Superior temporal gyrus (tissue), 1 donor: ENCODE results near the gene CTIF.

ENCODE experiments used
- DNase-seq: peaks from one replicate; pipeline ENCODE4 v3.0.0-alpha.2; 2016; ENCODE audit errors: extremely low spot score

Gene CTIF

DNA sequence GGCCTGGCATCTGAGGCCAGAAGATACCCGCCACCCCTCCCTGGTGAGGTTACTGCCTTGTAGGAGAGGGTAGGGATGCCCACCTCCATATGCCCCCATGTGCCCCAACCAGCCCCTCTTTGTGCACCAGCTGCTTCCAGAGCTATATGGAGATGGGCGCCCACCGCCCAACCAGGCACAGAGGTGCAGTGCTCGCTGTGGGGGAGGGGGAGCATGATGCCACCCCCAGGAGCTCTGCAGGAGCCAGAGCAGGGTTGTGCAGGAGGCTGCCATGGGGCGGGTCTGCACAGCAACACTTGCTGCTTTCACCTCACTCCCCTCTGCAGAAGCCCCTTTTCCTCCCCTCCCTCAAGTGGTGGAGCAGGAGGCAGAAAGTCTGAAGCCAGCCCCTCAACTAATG is 237.3 kb downstream of the CTIF start:
- DNase-seq: no peak

- DNase-seq: no peak
Observed at GRCh38 chr18:48776641-48777025, 237.8 kb downstream of the CTIF start.

DNA sequence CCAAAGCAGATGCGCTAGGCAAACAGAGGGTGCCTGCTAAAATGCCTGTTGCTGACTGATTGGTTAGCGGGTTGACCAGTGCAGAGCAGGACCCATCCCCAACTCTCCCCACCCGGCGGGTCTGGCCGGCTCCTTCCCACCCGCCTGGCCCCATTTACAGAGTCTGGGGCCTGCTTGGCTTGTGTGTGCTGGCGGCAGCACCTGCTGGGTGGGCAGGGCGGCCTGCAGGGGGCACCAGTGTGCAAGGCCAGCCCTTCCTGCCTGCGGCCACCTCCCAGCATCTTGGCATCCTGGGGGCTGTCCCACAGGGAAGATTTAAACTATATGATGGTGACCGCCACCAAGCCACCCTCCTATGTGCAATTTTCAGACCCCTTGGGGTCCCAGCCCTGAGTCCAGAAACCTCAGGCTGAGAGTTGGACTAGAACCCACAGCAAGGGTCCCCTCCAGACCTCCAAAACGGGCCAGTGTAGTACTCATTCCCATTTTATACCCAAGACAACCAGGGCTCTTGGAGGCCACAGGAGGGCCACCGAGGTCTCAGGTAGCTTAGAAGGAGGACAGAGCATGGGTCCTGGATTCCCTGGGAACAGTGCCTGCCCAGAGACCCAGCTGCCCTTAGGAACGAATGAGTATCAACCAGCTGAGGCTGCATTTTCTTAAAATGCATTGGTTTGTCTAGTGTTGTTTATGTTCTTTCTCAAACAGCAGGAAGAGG is 238.4 kb downstream of the CTIF start:
- peak; percentile 70 for DNase-seq

- DNase-seq: no peak
Observed at GRCh38 chr18:48777744-48778116, 238.9 kb downstream of the CTIF start.

DNA sequence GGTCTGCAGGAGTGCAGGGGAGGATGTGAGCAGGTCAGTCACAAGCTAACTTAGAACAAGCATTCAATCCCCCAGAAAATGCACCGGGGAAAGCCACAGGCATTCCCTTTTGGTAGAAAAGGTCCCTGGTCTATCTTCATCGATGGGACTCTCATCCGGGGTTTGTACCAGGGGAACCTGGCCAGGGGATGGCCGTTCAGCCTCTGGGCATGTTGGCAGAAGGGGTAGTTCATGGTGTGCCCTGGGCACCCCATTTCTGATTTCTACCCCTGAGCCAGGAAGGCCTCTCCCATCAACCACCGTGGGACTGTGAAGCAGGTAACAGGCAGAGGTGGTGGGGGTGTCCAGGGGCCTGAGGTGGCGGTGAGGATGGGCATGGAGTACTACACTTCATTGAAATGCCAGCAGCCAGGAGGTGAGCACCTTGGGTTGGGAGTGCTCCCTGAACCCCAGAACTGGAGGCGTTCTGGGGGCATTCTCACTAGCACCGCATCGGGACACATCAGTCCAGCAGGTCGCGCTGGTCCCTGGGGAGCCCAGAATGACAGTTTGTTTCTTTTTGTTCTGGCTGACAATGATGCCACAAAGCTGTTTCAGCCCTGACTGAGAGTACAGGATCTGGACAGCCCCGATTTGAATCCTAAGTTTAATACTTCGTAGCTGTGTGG is 239.6 kb downstream of the CTIF start:
- no peak for DNase-seq

- DNase-seq: no peak
Observed at GRCh38 chr18:48779462-48779861, 240.6 kb downstream of the CTIF start.

- peak; percentile 12 for DNase-seq
Observed at GRCh38 chr18:48780201-48780912, 241.5 kb downstream of the CTIF start.

DNA sequence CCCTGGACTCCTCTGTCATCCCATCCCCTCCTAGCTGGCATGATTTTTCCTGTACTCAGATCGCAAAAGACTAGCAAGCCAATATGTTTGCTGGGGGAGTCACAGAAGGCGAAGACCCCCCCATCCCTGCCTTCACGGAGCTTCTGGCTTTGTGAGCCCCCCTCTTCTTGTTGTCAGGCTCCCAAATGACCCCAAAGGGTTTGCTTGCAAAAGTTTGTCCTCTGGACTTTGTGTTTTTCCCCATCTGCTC is 242.0 kb downstream of the CTIF start:
- no peak for DNase-seq

GRCh38 chr18:48781163-48781987 is 242.5 kb downstream of the CTIF start:
- peak; percentile 74 for DNase-seq

GRCh38 chr18:48781988-48782363 is 243.1 kb downstream of the CTIF start:
- DNase-seq: no peak

DNA sequence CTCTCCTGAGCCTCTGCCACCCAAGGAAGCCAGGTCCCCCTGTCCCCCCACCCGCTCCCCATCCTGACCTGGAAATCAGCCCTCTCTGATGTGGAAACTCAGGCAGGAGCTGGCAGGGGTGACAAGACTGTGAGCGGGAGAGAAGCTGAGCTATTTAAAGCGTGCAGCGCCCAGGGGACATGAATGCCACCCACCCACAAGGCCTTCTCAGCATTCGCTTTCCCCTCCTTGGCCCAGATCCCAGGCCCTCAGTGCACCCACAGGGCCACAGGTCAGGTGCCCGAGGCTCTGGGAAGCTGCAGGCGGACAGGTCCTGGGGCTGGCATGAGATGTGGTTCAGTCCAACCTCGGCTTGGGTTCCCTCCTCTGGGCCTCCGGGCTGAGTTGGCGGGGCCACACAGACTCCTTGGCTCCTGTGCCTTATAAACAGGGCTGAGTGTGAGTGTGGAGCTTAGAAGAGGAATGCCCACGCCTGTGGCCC is 243.6 kb downstream of the CTIF start:
- no peak for DNase-seq

DNA sequence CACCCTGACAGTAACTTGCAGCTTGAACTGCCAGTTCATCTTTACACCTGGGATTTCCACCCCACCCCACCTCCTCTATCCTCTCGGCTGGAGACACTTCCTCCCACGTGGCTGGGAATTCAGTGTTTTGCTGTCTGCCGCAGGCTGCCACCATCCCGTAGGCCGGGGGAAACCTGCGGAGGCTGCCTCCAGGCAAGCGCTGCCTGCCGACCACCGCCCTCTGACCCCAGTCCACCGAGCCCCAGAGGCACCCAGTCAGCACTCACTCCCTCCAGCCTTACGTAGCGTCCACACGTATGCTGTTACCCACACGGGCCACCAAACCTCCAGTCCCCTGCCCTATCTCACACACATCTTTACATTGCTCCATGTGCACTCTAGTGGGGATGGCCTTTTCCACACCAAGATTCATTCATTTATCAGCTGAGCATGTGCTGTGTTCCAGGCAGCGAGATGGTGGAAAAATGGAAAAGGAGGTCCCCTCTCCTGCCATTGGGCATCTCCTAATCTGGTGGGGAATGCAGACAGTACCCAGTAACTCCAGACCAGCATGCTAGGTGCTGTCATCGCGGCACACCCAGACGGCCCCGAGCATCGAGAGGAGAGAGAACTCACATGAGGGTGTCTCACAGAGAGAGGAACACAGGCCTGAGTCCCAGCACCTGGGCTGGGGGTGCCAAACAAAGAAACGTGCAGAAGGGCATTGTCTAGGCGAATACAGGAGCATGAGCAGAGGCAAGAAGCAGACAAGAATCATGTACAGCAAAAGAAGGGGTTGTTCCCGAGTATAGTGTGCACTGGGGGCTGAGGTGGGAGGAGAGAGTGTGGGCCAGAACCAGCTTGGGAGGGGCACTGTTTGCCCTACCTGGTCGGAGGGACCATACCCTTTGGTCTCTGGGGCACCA is 245.0 kb downstream of the CTIF start:
- DNase-seq: no peak

DNA sequence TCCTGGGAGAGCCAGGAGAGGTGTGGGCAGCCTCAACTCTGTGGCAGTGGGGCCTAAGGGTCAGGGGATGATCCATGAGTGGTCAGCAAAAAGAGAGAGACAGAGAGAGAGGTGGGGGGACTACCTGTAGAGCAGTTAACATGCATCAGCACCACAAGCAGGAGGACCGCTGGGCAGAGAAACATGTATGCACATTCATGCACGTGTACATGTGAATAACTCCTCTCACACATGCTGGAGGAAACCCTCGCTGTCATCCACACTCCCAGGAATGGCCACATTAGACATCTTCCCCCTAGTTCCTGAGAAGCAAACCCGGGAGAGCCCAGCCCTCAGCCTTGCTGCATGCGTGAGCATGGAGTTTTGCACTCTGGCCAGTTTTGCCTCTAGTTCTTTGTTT is 245.8 kb downstream of the CTIF start:
- DNase-seq: no peak

GRCh38 chr18:48785091-48785614 is 246.3 kb downstream of the CTIF start:
- peak; percentile 45 for DNase-seq

- no peak for DNase-seq
Observed at GRCh38 chr18:48785736-48786454, 247.1 kb downstream of the CTIF start.

DNA sequence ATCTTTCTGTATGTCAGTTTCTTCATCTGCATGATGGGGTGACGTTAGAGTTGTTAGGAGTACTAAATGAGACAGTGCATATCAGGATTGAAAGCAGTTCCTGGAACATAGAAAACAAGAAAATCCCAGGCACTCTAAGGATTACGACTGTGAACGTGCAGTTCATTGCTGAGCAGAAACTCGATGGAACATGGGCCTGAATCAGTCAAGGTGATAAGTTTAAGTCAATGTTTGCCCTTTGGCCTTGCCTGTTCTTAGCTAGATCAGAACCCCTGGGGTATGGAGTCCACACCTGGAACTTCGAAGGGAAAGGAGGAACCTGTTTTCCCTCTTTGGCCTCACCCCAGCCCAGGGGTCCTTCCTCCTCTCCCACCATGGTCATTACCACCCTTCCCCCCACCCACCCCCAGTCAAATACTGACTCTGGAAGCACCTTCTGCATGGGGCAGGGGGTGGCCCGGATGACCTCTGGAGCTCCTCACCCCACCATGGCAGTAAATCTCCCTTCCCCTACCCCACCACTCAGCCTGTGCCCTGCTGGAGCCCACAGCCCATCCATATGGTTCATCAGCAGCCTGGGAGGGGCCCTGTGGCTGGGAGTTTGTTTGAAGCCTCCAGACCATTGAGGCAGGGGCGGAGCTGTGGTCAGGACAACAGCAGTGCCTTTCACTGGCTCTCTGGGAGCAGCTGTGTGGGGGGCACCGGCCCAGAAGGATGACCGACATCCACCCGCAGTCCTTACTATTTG is 247.8 kb downstream of the CTIF start:
- DNase-seq: no peak

GRCh38 chr18:48787203-48788151 is 248.6 kb downstream of the CTIF start:
- no peak for DNase-seq

DNA sequence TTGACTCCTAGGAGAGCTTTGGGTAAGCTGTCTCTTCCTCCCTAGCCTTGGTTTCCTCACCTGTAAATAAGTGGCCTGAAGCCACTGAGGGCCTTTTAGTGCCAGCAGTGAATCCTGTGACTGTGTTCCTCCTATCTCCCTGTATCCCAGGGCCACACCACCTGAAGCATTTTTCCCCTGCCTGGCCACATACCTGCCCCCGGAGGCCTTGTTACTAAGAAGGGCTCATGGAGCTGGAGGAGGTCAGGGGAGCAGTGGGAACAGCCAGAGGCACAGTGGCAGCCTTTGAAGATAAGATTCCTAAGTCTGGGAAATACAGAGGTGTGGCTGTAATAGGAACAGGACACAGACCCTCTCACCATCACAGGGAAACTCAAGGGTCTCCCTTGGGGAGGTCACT is 249.5 kb downstream of the CTIF start:
- DNase-seq: no peak
